Right cardiac atrium (tissue), 5 donors: ENCODE data around the gene AP4B1. TPM values are rescaled to one million over a fixed set of nuclear protein-coding genes. Genes with fewer than 3 reads are reported as not detected.

Experiments
- ATAC-seq, 2 donors: fragments of 200-7000 bp; cut with Tn5 transposase; one replicate each; pipeline versions ENCODE4 v1.8.0 to v1.9.1; 2020; ENCODE audit warnings: moderate library complexity in 2 of 2, mild to moderate bottlenecking in 1 of 2
- DNase-seq, 3 donors: peaks; one replicate each; pipeline ENCODE4 v3.0.0-alpha.2; 2020
- H3K27ac ChIP-seq: one replicate; pipeline ENCODE4 v1.5.1; 2013; ENCODE audit warnings: mild to moderate bottlenecking, low read length, control low read depth, moderate library complexity
- H3K27me3 ChIP-seq: one replicate; pipeline ENCODE4 v1.6.1; 2013; ENCODE audit not compliant: control insufficient read depth, insufficient read depth
- H3K4me1 ChIP-seq: one replicate; pipeline ENCODE4 v1.6.1; 2013; ENCODE audit warnings: low read length; ENCODE audit not compliant: control insufficient read depth, insufficient read depth
- H3K4me3 ChIP-seq: one replicate; pipeline ENCODE4 v1.5.1; 2013; ENCODE audit warnings: low read length, control low read depth
- H3K9me3 ChIP-seq: one replicate; pipeline ENCODE4 v1.6.1; 2013; ENCODE audit warnings: low read length; ENCODE audit not compliant: control insufficient read depth
- WGBS: extraction: QIAGEN DNeasy Blood & Tissue Kit; methylation state at CpG from one replicate; pipeline ENCODE4 v1.1.7; 2013; 5-methylcytosine and 5-hydroxymethylcytosine counted together
- intact Hi-C, 4 donors: fragments of 100-400 bp; cut with DNase I; formaldehyde crosslinking; loops; one replicate each; pipeline versions ENCODE4 v1.11.0 to v1.14.0; 2022 to 2023
- polyA plus RNA-seq: library from polyadenylated mRNA; stranded (reverse); fragments of 200-250 nt; gene quantifications from one replicate; pipeline ENCODE4 v1.2.3, GENCODE V29; 2013
- total RNA-seq, 4 donors: library from RNA; stranded (reverse); fragmentation: NEBNext Ultra II Directional; extraction: Animal tissue kit (Norgen Biotek cat#: 25700); gene quantifications; one replicate each; pipeline ENCODE4 v1.2.1, GENCODE V29; 2021
- donor health status: healthy with polysubstance abuse.
- donor health status: DM: no; HTN: yes; CAD: no.
- donor health status: DM: no; HTN: no; CAD: no.
- donor health status: DM: no; HTN: yes; CAD: no; lungs with severe emphysema.
- donor health status: DM: yes; HTN: yes; CAD: no.

AP4B1 gene
- total and polyA plus RNA-seq, 5 donors, result 8.9 to 16.7 (median 15.6) TPM

- H3K4me3 ChIP-seq, result no peak overlapping the region
- H3K9me3 ChIP-seq, result no peaks in the 10 kb centered on the region
- H3K27me3 ChIP-seq, result no peaks in the 10 kb centered on the region
- ATAC-seq (no peak), DNase-seq (no peak)
- peaks cover 6% of the 10 kb centered on the region for H3K4me1 ChIP-seq
- H3K27ac ChIP-seq, result no peak overlapping the region
- 59% methylated on average over 5 of the region's 5 CpGs for WGBS
- intact Hi-C loops, result no loop called here
Measured at GRCh38 chr1:113913887-113914664, 9.5 kb upstream of the AP4B1 start.

GRCh38 chr1:113913312-113913668 is 8.7 kb upstream of the AP4B1 start:
- H3K9me3 ChIP-seq, result no peaks in the 10 kb centered on the region
- ATAC-seq (peak in 1 of 2 donors; percentile 33), DNase-seq (no peak)
- peaks cover 6% of the 10 kb centered on the region for H3K4me1 ChIP-seq
- intact Hi-C loops, result no loop called here
- H3K27ac ChIP-seq, result peak overlapping the region; percentile 96
- 25% methylated on average over 3 of the region's 3 CpGs for WGBS
- H3K27me3 ChIP-seq, result no peaks in the 10 kb centered on the region
- H3K4me3 ChIP-seq, result no peak overlapping the region

GRCh38 chr1:113912594-113913311 is 8.2 kb upstream of the AP4B1 start:
- H3K4me1 ChIP-seq, result peaks cover 6% of the 10 kb centered on the region
- intact Hi-C loops, result no loop called here
- H3K4me3 ChIP-seq, result peak overlapping the region; percentile 9
- ATAC-seq (peak; percentile 90 to 92), DNase-seq (peak; percentile 47 to 77 (median 77))
- no peaks in the 10 kb centered on the region for H3K27me3 ChIP-seq
- WGBS, result 22% methylated on average over 6 of the region's 6 CpGs
- H3K9me3 ChIP-seq, result no peaks in the 10 kb centered on the region
- peak overlapping the region; percentile 96 for H3K27ac ChIP-seq

GRCh38 chr1:113905435-113905861 is 849 bp upstream of the AP4B1 start:
- intact Hi-C loops, result loop anchor here in 2 of 4 donors (2.0 to 10.0 kb wide), 3 partner anchors 23 to 71 kb away; partner anchors contain the start of gene HIPK1 (in 1 of the 2)
- no peaks in the 10 kb centered on the region for H3K27me3 ChIP-seq
- peak overlapping the region; percentile 53 for H3K4me3 ChIP-seq
- H3K9me3 ChIP-seq, result no peaks in the 10 kb centered on the region
- under 1% methylated on average over 17 of the region's 17 CpGs for WGBS
- ATAC-seq (peak in 1 of 2 donors; percentile 3), DNase-seq (peak in 2 of 3 donors; percentile 34 to 70)
- peak overlapping the region; percentile 54 for H3K27ac ChIP-seq
- no peaks in the 10 kb centered on the region for H3K4me1 ChIP-seq

- Histone ChIP-seq H3K4me1 (no peaks in the 10 kb centered on the region), H3K9me3 (no peaks in the 10 kb centered on the region), H3K27ac (peak overlapping the region; percentile 87), H3K27me3 (no peaks in the 10 kb centered on the region), H3K4me3 (peak overlapping the region; percentile 50)
- intact Hi-C loops, result loop anchor here in 2 of 4 donors (2.0 to 10.0 kb wide), 3 partner anchors 25 to 69 kb away; partner anchors contain the start of gene HIPK1 (in 1 of the 2)
- DNase-seq (no peak), ATAC-seq (no peak)
- WGBS, result under 1% methylated on average over 11 of the region's 11 CpGs
Measured at GRCh38 chr1:113904293-113904673, 316 bp downstream of the AP4B1 start.

- ATAC-seq, result no peak
- intact Hi-C loops, result loop anchor here in 2 of 4 donors (2.0 to 10.0 kb wide), 3 partner anchors 25 to 69 kb away; partner anchors contain the start of gene HIPK1 (in 1 of the 2)
- 14% methylated on average over 7 of the region's 7 CpGs for WGBS
Measured at GRCh38 chr1:113903501-113904292, 902 bp downstream of the AP4B1 start.

GRCh38 chr1:113901191-113901590 is 3.4 kb downstream of the AP4B1 start:
- Histone ChIP-seq H3K27ac (no peak overlapping the region), H3K27me3 (no peaks in the 10 kb centered on the region), H3K9me3 (no peaks in the 10 kb centered on the region), H3K4me3 (no peak overlapping the region), H3K4me1 (no peaks in the 10 kb centered on the region)
- DNase-seq, result no peak
- intact Hi-C loops, result loop anchor here in 2 of 4 donors (10.0 kb wide), 1 partner anchor 66 kb away; no protein-coding TSS in a partner anchor
- no peak for ATAC-seq
- WGBS, result 73% methylated on average over 3 of the region's 3 CpGs

More at GRCh38 chr1:113903501-113904292, 902 bp downstream of the AP4B1 start:
- no peaks in the 10 kb centered on the region for H3K9me3 ChIP-seq
- peak overlapping the region; percentile 87 for H3K27ac ChIP-seq
- DNase-seq, result no peak
- H3K27me3 ChIP-seq, result no peaks in the 10 kb centered on the region
- peak overlapping the region; percentile 50 for H3K4me3 ChIP-seq
- H3K4me1 ChIP-seq, result no peaks in the 10 kb centered on the region

GRCh38 chr1:113899111-113899510 is 5.5 kb downstream of the AP4B1 start:
- no peaks in the 10 kb centered on the region for H3K9me3 ChIP-seq
- DNase-seq (no peak), ATAC-seq (no peak)
- no peak overlapping the region for H3K4me3 ChIP-seq
- intact Hi-C loops, result no loop called here
- H3K27ac ChIP-seq, result no peak overlapping the region
- no peaks in the 10 kb centered on the region for H3K27me3 ChIP-seq
- no peaks in the 10 kb centered on the region for H3K4me1 ChIP-seq

- WGBS, result 100% methylated on average over 1 of the region's 1 CpG
- no peak for ATAC-seq
- H3K4me1 ChIP-seq, result no peaks in the 10 kb centered on the region
- DNase-seq, result no peak
- no peak overlapping the region for H3K27ac ChIP-seq
- H3K4me3 ChIP-seq, result no peak overlapping the region
- intact Hi-C loops, result no loop called here
- no peaks in the 10 kb centered on the region for H3K9me3 ChIP-seq
- no peaks in the 10 kb centered on the region for H3K27me3 ChIP-seq
Measured at GRCh38 chr1:113898241-113898814, 6.3 kb downstream of the AP4B1 start.

GRCh38 chr1:113895961-113896360 is 8.6 kb downstream of the AP4B1 start:
- ATAC-seq (no peak), DNase-seq (no peak)
- Histone ChIP-seq H3K27me3 (no peaks in the 10 kb centered on the region), H3K4me3 (no peak overlapping the region), H3K4me1 (no peaks in the 10 kb centered on the region), H3K27ac (no peak overlapping the region), H3K9me3 (no peaks in the 10 kb centered on the region)
- 91% methylated on average over 8 of the region's 8 CpGs for WGBS
- intact Hi-C loops, result no loop called here
